GM12878 (cell line): ENCODE results near the gene ZNF692. TPM values are rescaled to one million over a fixed set of nuclear protein-coding genes. Genes with fewer than 3 reads are reported as not detected.
A peak's percentile ranks its signal among the peaks of the same experiment; 100 is the strongest.

Experiments
- BACH1 ChIP-seq: fragments of 450-650 bp; IDR thresholded peaks from 2 replicates; pipeline ENCODE4 v1.6.1; 2017; ENCODE audit warnings: mild to moderate bottlenecking, borderline replicate concordance
- CREB1 ChIP-seq: IDR thresholded peaks from 2 replicates; pipeline ENCODE4 v1.6.1; 2012; ENCODE audit warnings: low read depth, mild to moderate bottlenecking, inconsistent platforms
- CREM ChIP-seq: IDR thresholded peaks from 2 replicates; pipeline ENCODE4 v1.6.1; 2014; ENCODE audit warnings: antibody characterized with exemption, low read depth
- EED ChIP-seq: sonication (generic); IDR thresholded peaks from 2 replicates; pipeline ENCODE4 v1.6.1; 2016; ENCODE audit warnings: antibody characterized with exemption, low read depth
- EGR1 ChIP-seq, 2 experiments: IDR thresholded peaks; 1 replicate in 1 of 2; 2 replicates in 1 of 2; pipeline ENCODE4 v1.6.1; 2011 to 2012; ENCODE audit warnings: low read depth in 2 of 2, low read length in 2 of 2, borderline replicate concordance in 1 of 2, mild to moderate bottlenecking in 1 of 2, moderate library complexity in 1 of 2
- IRF5 ChIP-seq: fragments of 450-650 bp; IDR thresholded peaks from 2 replicates; pipeline ENCODE4 v1.6.1; 2017; ENCODE audit warnings: borderline replicate concordance
- KLF5 ChIP-seq: fragments of 450-650 bp; IDR thresholded peaks from 2 replicates; pipeline ENCODE4 v1.6.1; 2014; ENCODE audit warnings: mild to moderate bottlenecking; ENCODE audit not compliant: partially characterized antibody
- LARP7 ChIP-seq: fragments of 450-650 bp; IDR thresholded peaks from 2 replicates; pipeline ENCODE4 v1.6.1; 2017; ENCODE audit warnings: mild to moderate bottlenecking
- MYC ChIP-seq: IDR thresholded peaks from 2 replicates; pipeline ENCODE4 v1.6.1; 2011; ENCODE audit warnings: mild to moderate bottlenecking, low read length, moderate library complexity, inconsistent platforms; ENCODE audit not compliant: insufficient read depth, insufficient replicate concordance, insufficient read length, severe bottlenecking
- NR2C2 ChIP-seq: IDR thresholded peaks from 2 replicates; pipeline ENCODE4 v1.6.1; 2011; ENCODE audit warnings: borderline replicate concordance, low read depth; ENCODE audit not compliant: control insufficient read depth, insufficient read length
- PAX5 ChIP-seq: IDR thresholded peaks from 2 replicates; pipeline ENCODE4 v1.6.1; 2011; ENCODE audit warnings: low read depth, low read length, borderline replicate concordance
- POLR2AphosphoS5 ChIP-seq: IDR thresholded peaks from 2 replicates; pipeline ENCODE4 v1.6.1; 2011; ENCODE audit warnings: mild to moderate bottlenecking, low read length, inconsistent platforms
- RB1 ChIP-seq: fragments of 450-650 bp; formaldehyde crosslinking; IDR thresholded peaks from 2 replicates; pipeline ENCODE4 v1.6.1; 2017; ENCODE audit warnings: mild to moderate bottlenecking, borderline replicate concordance
- SPI1 ChIP-seq: IDR thresholded peaks from 2 replicates; pipeline ENCODE4 v1.6.1; 2011; ENCODE audit warnings: low read depth, mild to moderate bottlenecking, low read length, moderate library complexity, borderline replicate concordance; ENCODE audit not compliant: insufficient read depth
- STAT3 ChIP-seq: IDR thresholded peaks from 2 replicates; pipeline ENCODE4 v1.6.1; 2011; ENCODE audit warnings: low read depth, low read length, improper control_type of control experiment
- TARDBP ChIP-seq: IDR thresholded peaks from 2 replicates; pipeline ENCODE4 v1.6.1; 2016; ENCODE audit warnings: borderline replicate concordance
- TCF3 ChIP-seq: IDR thresholded peaks from 2 replicates; pipeline ENCODE4 v1.6.1; 2012; ENCODE audit warnings: low read depth, mild to moderate bottlenecking, low read length, borderline replicate concordance; ENCODE audit not compliant: insufficient read depth
- ZBTB40 ChIP-seq: fragments of 450-650 bp; IDR thresholded peaks from 2 replicates; pipeline ENCODE4 v1.6.1; 2016; ENCODE audit warnings: mild to moderate bottlenecking, moderate library complexity, borderline replicate concordance
- ZNF384 ChIP-seq: IDR thresholded peaks from 2 replicates; pipeline ENCODE4 v1.6.1; 2012; ENCODE audit warnings: low read depth, mild to moderate bottlenecking, low read length, improper control_type of control experiment, borderline replicate concordance
- polyA plus RNA-seq, 11 experiments: library from polyadenylated mRNA; depleted of rRNA in 4 of 11; unstranded in 6 of 11; stranded (reverse) in 5 of 11; fragments of >200 nt; fragmentation: Nextera tagmentation in 4 of 11; fragmentation: Illumina TruSeq in 1 of 11; extraction: Ambion mirVana in 4 of 11; extraction: Trizol in 1 of 11; gene quantifications; 1 replicate in 1 of 11; 2 replicates in 10 of 11; pipeline versions ENCODE4 v1.2.1 to v1.2.3, GENCODE V29; 2011 to 2016; ENCODE audit warnings: inconsistent platforms in 2 of 11, missing spikeins in 2 of 11, low read depth in 1 of 11
- total RNA-seq, 4 experiments: library from RNA; depleted of rRNA in 3 of 4; stranded (reverse); fragments of >200 nt in 3 of 4; fragmentation: Illumina TruSeq in 1 of 4; extraction: Trizol in 1 of 4; gene quantifications; 2 replicates each; pipeline versions ENCODE4 v1.2.1 to v1.2.3, GENCODE V29; 2013 to 2021
- TF ChIP-seq, protein P1 (sequence below): fragments of 450-650 bp; IDR thresholded peaks from 2 replicates; pipeline ENCODE4 v1.6.1; 2018; ENCODE audit warnings: borderline replicate concordance, mild to moderate bottlenecking; ENCODE audit not compliant: partially characterized antibody

Gene ZNF692
- total and polyA plus RNA-seq, 10 of the 15 experiments (the other 5 are each of a cell fraction or from before 2014, with no cell fraction given), result 5.3 to 76.6 (median 36.9) TPM

GRCh38 chr1:248906009-248906752 is 47.3 kb upstream of the ZNF692 start, which contains the start of gene PGBD2 (continued):
- TF ChIP-seq EGR1 (IDR thresholded peaks at IDR 0.05; ENCODE audit: borderline replicate concordance in 1 of 2, low read depth in 2 of 2, low read length in 2 of 2) (peak; percentile 14 to 69; a peak in 2 of 3 replicates), LARP7 (peak; percentile 99), SPI1 (no peak), EED (peak; percentile 54), ZNF384 (no peak), KLF5 (peak; percentile 79), TARDBP (no peak), IRF5 (no peak), ZBTB40 (no peak), CREM (peak; percentile 38; the same call in 1 of the 2 replicates), STAT3 (no peak), CREB1 (peak; percentile 79), TCF3 (no peak), RB1 (peak; percentile 96), NR2C2 (no peak), PAX5 (peak; percentile 35; the same call in 1 of the 2 replicates), MYC (no peak), BACH1 (peak; percentile 72; the same call in 1 of the 2 replicates), POLR2AphosphoS5 (peak; percentile 88)
- TF ChIP-seq, protein P1, sequence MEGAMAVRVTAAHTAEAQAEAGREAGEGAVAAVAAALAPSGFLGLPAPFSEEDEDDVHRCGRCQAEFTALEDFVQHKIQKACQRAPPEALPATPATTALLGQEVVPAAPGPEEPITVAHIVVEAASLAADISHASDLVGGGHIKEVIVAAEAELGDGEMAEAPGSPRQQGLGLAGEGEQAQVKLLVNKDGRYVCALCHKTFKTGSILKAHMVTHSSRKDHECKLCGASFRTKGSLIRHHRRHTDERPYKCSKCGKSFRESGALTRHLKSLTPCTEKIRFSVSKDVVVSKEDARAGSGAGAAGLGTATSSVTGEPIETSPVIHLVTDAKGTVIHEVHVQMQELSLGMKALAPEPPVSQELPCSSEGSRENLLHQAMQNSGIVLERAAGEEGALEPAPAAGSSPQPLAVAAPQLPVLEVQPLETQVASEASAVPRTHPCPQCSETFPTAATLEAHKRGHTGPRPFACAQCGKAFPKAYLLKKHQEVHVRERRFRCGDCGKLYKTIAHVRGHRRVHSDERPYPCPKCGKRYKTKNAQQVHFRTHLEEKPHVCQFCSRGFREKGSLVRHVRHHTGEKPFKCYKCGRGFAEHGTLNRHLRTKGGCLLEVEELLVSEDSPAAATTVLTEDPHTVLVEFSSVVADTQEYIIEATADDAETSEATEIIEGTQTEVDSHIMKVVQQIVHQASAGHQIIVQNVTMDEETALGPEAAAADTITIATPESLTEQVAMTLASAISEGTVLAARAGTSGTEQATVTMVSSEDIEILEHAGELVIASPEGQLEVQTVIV, result peak; percentile 34
